DND-41 (cell line): ENCODE measurements around the gene BCAP31.

Experiments
- ATAC-seq: fragments of 200-7000 bp; cut with Tn5 transposase; 3 replicates; pipeline ENCODE4 v1.9.1; 2021; ENCODE audit warnings: low read depth; ENCODE audit not compliant: insufficient read depth
- DNase-seq: peaks from one replicate; pipeline ENCODE4 v3.0.0-alpha.2; 2020
- H2AFZ ChIP-seq: 2 replicates; pipeline ENCODE4 v1.6.0; 2012; ENCODE audit warnings: low read depth, low read length
- H3K27ac ChIP-seq: 2 replicates; pipeline ENCODE4 v1.5.1; 2012; ENCODE audit warnings: low read length, inconsistent platforms
- H3K27me3 ChIP-seq: fragments of 200-600 bp; sonication (generic); 2 replicates; pipeline ENCODE4 v1.6.0; 2012; ENCODE audit warnings: low read length, mild to moderate bottlenecking, inconsistent platforms; ENCODE audit not compliant: insufficient read depth, poor library complexity
- H3K36me3 ChIP-seq: 2 replicates; pipeline ENCODE4 v1.5.1; 2012; ENCODE audit warnings: low read length, inconsistent platforms; ENCODE audit not compliant: insufficient read depth
- H3K4me1 ChIP-seq: 2 replicates; pipeline ENCODE4 v1.5.1; 2012; ENCODE audit warnings: mild to moderate bottlenecking, low read length; ENCODE audit not compliant: insufficient read depth
- H3K4me2 ChIP-seq: 2 replicates; pipeline ENCODE4 v1.6.0; 2012; ENCODE audit warnings: mild to moderate bottlenecking, moderate library complexity, low read length, inconsistent platforms; ENCODE audit not compliant: insufficient read depth
- H3K4me3 ChIP-seq, 2 experiments: fragments of 200-600 bp in 1 of 2; shearing (Covaris generic) in 1 of 2; 2 replicates each; pipeline ENCODE4 v1.5.1; 2012 to 2016; ENCODE audit warnings: inconsistent platforms in 2 of 2, low read length in 2 of 2, mild to moderate bottlenecking in 2 of 2, low read depth in 1 of 2, moderate library complexity in 1 of 2
- H3K79me2 ChIP-seq: 2 replicates; pipeline ENCODE4 v1.6.0; 2012; ENCODE audit warnings: low read length, inconsistent platforms; ENCODE audit not compliant: insufficient read depth
- H3K9ac ChIP-seq: 2 replicates; pipeline ENCODE4 v1.6.0; 2012; ENCODE audit warnings: low read depth, mild to moderate bottlenecking, inconsistent platforms, low read length, moderate library complexity
- H3K9me3 ChIP-seq: 2 replicates; pipeline ENCODE4 v1.5.1; 2012; ENCODE audit warnings: low read length, moderate library complexity, mild to moderate bottlenecking, inconsistent platforms; ENCODE audit not compliant: insufficient read depth, severe bottlenecking
- H4K20me1 ChIP-seq: 2 replicates; pipeline ENCODE4 v1.6.0; 2012; ENCODE audit warnings: low read length; ENCODE audit not compliant: insufficient read depth
- CTCF ChIP-seq: IDR thresholded peaks from 2 replicates; pipeline ENCODE4 v1.5.1; 2012; ENCODE audit warnings: borderline replicate concordance, low read length, moderate library complexity, mild to moderate bottlenecking; ENCODE audit not compliant: poor library complexity, severe bottlenecking; ENCODE audit errors: extremely low read depth
- EZH2 ChIP-seq: IDR thresholded peaks from 3 replicates; pipeline ENCODE4 v1.6.1; 2012; ENCODE audit warnings: borderline replicate concordance, low read depth, mild to moderate bottlenecking, moderate library complexity, low read length, inconsistent platforms; ENCODE audit not compliant: severe bottlenecking

BCAP31 gene

DNA sequence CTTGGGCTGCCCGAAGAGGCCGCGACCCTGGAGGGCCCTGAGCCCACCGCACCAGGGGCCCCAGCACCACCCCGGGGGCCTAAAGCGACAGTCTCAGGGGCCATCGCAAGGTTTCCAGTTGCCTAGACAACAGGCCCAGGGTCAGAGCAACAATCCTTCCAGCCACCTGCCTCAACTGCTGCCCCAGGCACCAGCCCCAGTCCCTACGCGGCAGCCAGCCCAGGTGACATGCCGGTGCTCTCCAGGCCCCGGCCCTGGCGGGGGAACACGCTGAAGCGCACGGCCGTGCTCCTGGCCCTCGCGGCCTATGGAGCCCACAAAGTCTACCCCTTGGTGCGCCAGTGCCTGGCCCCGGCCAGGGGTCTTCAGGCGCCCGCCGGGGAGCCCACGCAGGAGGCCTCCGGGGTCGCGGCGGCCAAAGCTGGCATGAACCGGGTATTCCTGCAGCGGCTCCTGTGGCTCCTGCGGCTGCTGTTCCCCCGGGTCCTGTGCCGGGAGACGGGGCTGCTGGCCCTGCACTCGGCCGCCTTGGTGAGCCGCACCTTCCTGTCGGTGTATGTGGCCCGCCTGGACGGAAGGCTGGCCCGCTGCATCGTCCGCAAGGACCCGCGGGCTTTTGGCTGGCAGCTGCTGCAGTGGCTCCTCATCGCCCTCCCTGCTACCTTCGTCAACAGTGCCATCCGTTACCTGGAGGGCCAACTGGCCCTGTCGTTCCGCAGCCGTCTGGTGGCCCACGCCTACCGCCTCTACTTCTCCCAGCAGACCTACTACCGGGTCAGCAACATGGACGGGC is 1.0 kb upstream of the BCAP31 start:
- Histone ChIP-seq H3K79me2 (peaks cover 32% of the 10 kb centered on the region), H3K4me1 (peaks cover 24% of the 10 kb centered on the region), H2AFZ (peak overlapping the region; percentile 49), H3K36me3 (peaks cover 24% of the 10 kb centered on the region), H4K20me1 (peaks cover 24% of the 10 kb centered on the region), H3K4me3 (peak overlapping the region; percentile 24 to 60; a peak in 3 of 4 replicates), H3K4me2 (peak overlapping the region; percentile 81), H3K27ac (peak overlapping the region; percentile 72), H3K27me3 (no peaks in the 10 kb centered on the region), H3K9ac (peak overlapping the region; percentile 78), H3K9me3 (no peaks in the 10 kb centered on the region)
- DNase-seq (no peak), ATAC-seq (peak; percentile 1; the same call in 1 of the 3 replicates)
- TF ChIP-seq CTCF: no peak
- no peak for TF ChIP-seq EZH2

DNA sequence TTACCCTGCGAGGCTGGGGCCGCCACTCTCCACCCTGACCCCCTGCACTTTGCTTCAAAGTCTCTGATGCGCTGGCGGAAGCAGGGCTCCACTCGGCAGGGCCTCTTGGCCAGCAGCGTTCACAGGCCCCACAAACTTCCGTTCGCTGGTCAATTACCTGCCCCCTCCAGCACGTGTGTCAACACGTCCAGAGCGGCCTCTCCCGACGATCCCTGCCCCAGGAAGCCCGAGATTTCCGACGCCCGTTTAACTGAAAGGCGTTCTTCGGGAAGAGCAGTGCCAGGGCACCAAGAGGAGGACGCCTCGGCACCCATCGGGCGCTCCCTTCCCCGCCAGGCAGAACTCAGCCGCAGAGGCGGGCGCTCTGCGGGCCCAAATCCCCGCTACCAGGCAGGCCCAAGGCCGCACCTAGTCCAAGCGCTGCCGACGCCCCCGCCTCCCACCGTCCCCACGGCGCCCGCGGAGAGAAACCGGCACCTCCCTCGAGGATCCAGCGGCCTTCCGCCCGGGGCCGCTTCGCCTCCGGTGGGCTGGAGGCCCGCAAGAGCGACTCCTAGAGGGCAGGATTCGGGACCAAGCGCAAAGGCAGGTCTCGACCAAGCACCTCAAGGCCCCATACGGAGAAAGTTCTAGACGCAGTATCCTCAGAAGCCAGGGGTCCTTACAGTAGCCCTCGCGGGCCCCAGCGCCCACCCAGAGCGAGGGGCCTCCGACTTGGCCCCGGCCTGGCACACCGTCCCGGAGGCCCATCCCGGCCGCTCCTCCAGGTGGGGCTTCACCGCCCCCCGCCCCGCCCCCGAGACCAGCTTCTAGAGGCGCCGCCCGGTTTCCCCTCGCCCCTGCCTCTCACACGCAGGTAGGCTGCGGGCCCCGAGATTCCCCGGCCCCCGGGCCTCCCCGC is 586 bp downstream of the BCAP31 start:
- Histone ChIP-seq H3K9me3 (no peaks in the 10 kb centered on the region), H3K9ac (peak overlapping the region; percentile 78), H2AFZ (peak overlapping the region; percentile 52; the same call in 1 of the 2 replicates), H3K27ac (peak overlapping the region; percentile 78), H3K79me2 (peaks cover 45% of the 10 kb centered on the region), H3K36me3 (peaks cover 39% of the 10 kb centered on the region), H4K20me1 (peaks cover 31% of the 10 kb centered on the region), H3K4me1 (peaks cover 24% of the 10 kb centered on the region), H3K4me2 (peak overlapping the region; percentile 97), H3K4me3 (peak overlapping the region; percentile 62 to 85; a peak in 3 of 4 replicates), H3K27me3 (no peaks in the 10 kb centered on the region)
- ATAC-seq: peak; percentile 55
- DNase-seq: peak; percentile 12
- TF ChIP-seq EZH2 (no peak), CTCF (peak; percentile 54)

- H3K9me3 ChIP-seq: no peaks in the 10 kb centered on the region
- TF ChIP-seq EZH2 (no peak), CTCF (no peak)
- no peak overlapping the region for H2AFZ ChIP-seq
- H3K4me3 ChIP-seq: peak overlapping the region; percentile 62 to 85; a peak in 3 of 4 replicates
- H4K20me1 ChIP-seq: peaks cover 31% of the 10 kb centered on the region
- peaks cover 24% of the 10 kb centered on the region for H3K4me1 ChIP-seq
- peaks cover 47% of the 10 kb centered on the region for H3K79me2 ChIP-seq
- peaks cover 46% of the 10 kb centered on the region for H3K36me3 ChIP-seq
- H3K9ac ChIP-seq: peak overlapping the region; percentile 78
- no peak for DNase-seq
- no peaks in the 10 kb centered on the region for H3K27me3 ChIP-seq
- H3K27ac ChIP-seq: peak overlapping the region; percentile 78
- no peak for ATAC-seq
- peak overlapping the region; percentile 97 for H3K4me2 ChIP-seq
Measured at GRCh38 chrX:153722704-153723350, 1.4 kb downstream of the BCAP31 start.
